ENCODE results near the gene DCLK2. TPM values are rescaled to one million over a fixed set of nuclear protein-coding genes. Genes with fewer than 3 reads are reported as not detected.

The DCLK2 gene
- total and polyA plus RNA-seq, 2 of the 4 experiments (the other 2 are of a cell fraction): 11.3 to 15.5 TPM

DNA sequence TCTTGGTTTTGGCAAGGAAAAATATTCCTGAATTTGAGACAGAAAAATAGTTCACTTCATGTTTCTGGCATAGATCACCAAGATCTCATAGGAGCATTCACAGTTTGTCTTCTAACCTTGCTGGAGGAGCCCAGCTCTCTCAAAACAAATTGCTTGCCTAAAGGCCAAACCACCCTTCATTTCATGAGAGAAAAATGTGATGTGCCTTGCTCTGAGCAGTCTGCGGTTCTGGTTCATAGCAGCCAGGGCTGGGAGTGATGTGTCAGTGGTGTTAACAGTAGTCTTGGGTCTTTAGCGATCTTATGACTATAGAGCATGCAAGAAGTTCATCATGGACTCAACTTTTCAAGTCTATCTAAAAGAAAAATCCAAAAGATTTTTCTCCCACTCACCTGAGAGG, 183.3 kb downstream of the DCLK2 start:
- in situ Hi-C loops (cut with MboI; ENCODE audit: low sequenced_read_pairs): no loop called here
- dilution Hi-C loops (cut with HindIII; ENCODE audit: low sequenced_read_pairs, unreplicated experiment): no loop called here
- no peak for DNase-seq

More for the DNA sequence above, 183.3 kb downstream of the DCLK2 start:
- H4K91ac ChIP-seq (ENCODE audit: insufficient read depth, low read depth, low read length): no peak overlapping the region
- H3K27me3 ChIP-seq (ENCODE audit: control insufficient read depth, insufficient read depth, low read length): no peaks in the 10 kb centered on the region
- no peak overlapping the region for H4K5ac ChIP-seq (ENCODE audit: low read depth, low read length)
- no peak overlapping the region for H2AFZ ChIP-seq (replicated peaks; ENCODE audit: low read length, poor library complexity)
- no peak overlapping the region for H3K4me2 ChIP-seq (ENCODE audit: low read depth, low read length)
- no peak overlapping the region for H3K4ac ChIP-seq (ENCODE audit: low read depth, low read length)
- no peak for ATAC-seq (ENCODE audit: low read depth)
- H2BK5ac ChIP-seq (ENCODE audit: low read depth, low read length, poor library complexity, severe bottlenecking): no peak overlapping the region
- WGBS, 2 experiments (ENCODE audit: extremely low coverage in 2 of 2, insufficient read length in 1 of 2): no CpG with 5 or more reads among the region's 2 CpGs
- no peak overlapping the region for H4K8ac ChIP-seq (ENCODE audit: low read depth in 2 of 2, low read length in 2 of 2)
- H2BK20ac ChIP-seq (ENCODE audit: low read depth, low read length): no peak overlapping the region
- intact Hi-C loops (cut with micrococcal nuclease): no loop called here
- no peaks in the 10 kb centered on the region for H3K9me3 ChIP-seq (ENCODE audit: control insufficient read depth, insufficient read depth, low read length)
- no peak overlapping the region for H3K18ac ChIP-seq (ENCODE audit: low read depth, low read length)
- no peak overlapping the region for H3K9ac ChIP-seq (ENCODE audit: low read depth, low read length)
- 0 out of 4 replicates have a peak, but pooled peaks cover 0 to 5% of the 10 kb centered on the region in 2 experiments for H3K79me1 ChIP-seq (ENCODE audit: low read depth in 1 of 2, low read length in 2 of 2)
- no peak overlapping the region for H3K4me3 ChIP-seq (ENCODE audit: insufficient read depth, low read depth, low read length)
- H3K4me1 ChIP-seq (ENCODE audit: control insufficient read depth, insufficient read depth, low read length): peaks cover 3% of the 10 kb centered on the region; the same call in 1 of the 2 replicates
- CTCF ChIA-PET: no interaction called here
- no peaks in the 10 kb centered on the region for H3K9me1 ChIP-seq (ENCODE audit: insufficient read depth, low read length)
- H2BK15ac ChIP-seq (ENCODE audit: low read depth, low read length): no peak overlapping the region
- no peak overlapping the region for H3K23ac ChIP-seq (ENCODE audit: low read depth, low read length)
- no TSS peak for BruUV-seq (replicated peaks)
- H2AK5ac ChIP-seq (ENCODE audit: low read depth, low read length): no peak overlapping the region
- no peak overlapping the region for H3K14ac ChIP-seq (replicated peaks; ENCODE audit: low read depth, low read length)
- H3K36me3 ChIP-seq (ENCODE audit: control insufficient read depth, insufficient read depth, low read length): peaks cover 12% of the 10 kb centered on the region
- H2BK120ac ChIP-seq (ENCODE audit: low read depth, low read length): no peak overlapping the region
- TF ChIP-seq, protein P1, sequence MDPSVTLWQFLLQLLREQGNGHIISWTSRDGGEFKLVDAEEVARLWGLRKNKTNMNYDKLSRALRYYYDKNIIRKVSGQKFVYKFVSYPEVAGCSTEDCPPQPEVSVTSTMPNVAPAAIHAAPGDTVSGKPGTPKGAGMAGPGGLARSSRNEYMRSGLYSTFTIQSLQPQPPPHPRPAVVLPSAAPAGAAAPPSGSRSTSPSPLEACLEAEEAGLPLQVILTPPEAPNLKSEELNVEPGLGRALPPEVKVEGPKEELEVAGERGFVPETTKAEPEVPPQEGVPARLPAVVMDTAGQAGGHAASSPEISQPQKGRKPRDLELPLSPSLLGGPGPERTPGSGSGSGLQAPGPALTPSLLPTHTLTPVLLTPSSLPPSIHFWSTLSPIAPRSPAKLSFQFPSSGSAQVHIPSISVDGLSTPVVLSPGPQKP (IDR thresholded peaks at IDR 0.05; ENCODE audit: borderline replicate concordance, low read depth, low read length): no peak
- TF ChIP-seq MAFK (IDR thresholded peaks at IDR 0.05; ENCODE audit: low read depth, low read length) (no peak), CEBPB (IDR thresholded peaks at IDR 0.05; ENCODE audit: low read depth, low read length) (no peak), MXI1 (IDR thresholded peaks at IDR 0.05; ENCODE audit: borderline replicate concordance, low read depth, low read length) (no peak), MAZ (IDR thresholded peaks at IDR 0.05; ENCODE audit: borderline replicate concordance, low read depth, low read length) (no peak), RAD21 (IDR thresholded peaks at IDR 0.05; ENCODE audit: low read length) (no peak), POLR2A (IDR thresholded peaks at IDR 0.05; ENCODE audit: low read depth, low read length) (no peak), BHLHE40 (IDR thresholded peaks at IDR 0.05; ENCODE audit: low read depth, low read length) (no peak), NFE2L2 (IDR thresholded peaks at IDR 0.05; ENCODE audit: low read depth, low read length) (no peak), RCOR1 (IDR thresholded peaks at IDR 0.05; ENCODE audit: insufficient replicate concordance, low read length) (no peak), RFX5 (IDR thresholded peaks at IDR 0.05; ENCODE audit: low read depth, low read length) (no peak), SMC3 (IDR thresholded peaks at IDR 0.05; ENCODE audit: low read depth, low read length) (no peak)
- TF ChIP-seq, protein P2, sequence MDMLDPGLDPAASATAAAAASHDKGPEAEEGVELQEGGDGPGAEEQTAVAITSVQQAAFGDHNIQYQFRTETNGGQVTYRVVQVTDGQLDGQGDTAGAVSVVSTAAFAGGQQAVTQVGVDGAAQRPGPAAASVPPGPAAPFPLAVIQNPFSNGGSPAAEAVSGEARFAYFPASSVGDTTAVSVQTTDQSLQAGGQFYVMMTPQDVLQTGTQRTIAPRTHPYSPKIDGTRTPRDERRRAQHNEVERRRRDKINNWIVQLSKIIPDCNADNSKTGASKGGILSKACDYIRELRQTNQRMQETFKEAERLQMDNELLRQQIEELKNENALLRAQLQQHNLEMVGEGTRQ (IDR thresholded peaks at IDR 0.05; ENCODE audit: low read depth, low read length): no peak
- TF ChIP-seq, protein P3, sequence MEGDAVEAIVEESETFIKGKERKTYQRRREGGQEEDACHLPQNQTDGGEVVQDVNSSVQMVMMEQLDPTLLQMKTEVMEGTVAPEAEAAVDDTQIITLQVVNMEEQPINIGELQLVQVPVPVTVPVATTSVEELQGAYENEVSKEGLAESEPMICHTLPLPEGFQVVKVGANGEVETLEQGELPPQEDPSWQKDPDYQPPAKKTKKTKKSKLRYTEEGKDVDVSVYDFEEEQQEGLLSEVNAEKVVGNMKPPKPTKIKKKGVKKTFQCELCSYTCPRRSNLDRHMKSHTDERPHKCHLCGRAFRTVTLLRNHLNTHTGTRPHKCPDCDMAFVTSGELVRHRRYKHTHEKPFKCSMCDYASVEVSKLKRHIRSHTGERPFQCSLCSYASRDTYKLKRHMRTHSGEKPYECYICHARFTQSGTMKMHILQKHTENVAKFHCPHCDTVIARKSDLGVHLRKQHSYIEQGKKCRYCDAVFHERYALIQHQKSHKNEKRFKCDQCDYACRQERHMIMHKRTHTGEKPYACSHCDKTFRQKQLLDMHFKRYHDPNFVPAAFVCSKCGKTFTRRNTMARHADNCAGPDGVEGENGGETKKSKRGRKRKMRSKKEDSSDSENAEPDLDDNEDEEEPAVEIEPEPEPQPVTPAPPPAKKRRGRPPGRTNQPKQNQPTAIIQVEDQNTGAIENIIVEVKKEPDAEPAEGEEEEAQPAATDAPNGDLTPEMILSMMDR (conservative IDR thresholded peaks at IDR 0.05; ENCODE audit: low read depth, low read length): no peak
- no peaks in the 10 kb centered on the region for H4K20me1 ChIP-seq (ENCODE audit: insufficient read depth, low read length)
- no peak overlapping the region for H3K27ac ChIP-seq (ENCODE audit: insufficient read depth, low read length)
- POLR2A ChIA-PET (ENCODE audit: unreplicated experiment): no interaction called here
- no peak overlapping the region for H3K56ac ChIP-seq (ENCODE audit: extremely low read depth, insufficient read depth, low read length)
- no peak overlapping the region for H2AK9ac ChIP-seq (replicated peaks; ENCODE audit: low read depth, low read length, poor library complexity)

Measured in IMR-90 (cell line).